Activated CD8-positive, alpha-beta memory T cell treated with anti-CD3 and anti-CD28 coated beads, Interleukin-2, amount 10 ng/mL, durations not matched to agents 7 days and 5 days (primary cell): ENCODE measurements around the gene TSPOAP1. TPM values are rescaled to one million over a fixed set of nuclear protein-coding genes. Genes with fewer than 3 reads are reported as not detected.

ENCODE experiments used
- ATAC-seq: fragments of 150-1000 bp; cut with Tn5 transposase; one replicate; pipeline ENCODE4 v1.10.0; 2021; ENCODE audit warnings: moderate library complexity
- CTCF ChIA-PET: fragments of 350-600 bp; sonication (Branson Sonifier 250); formaldehyde crosslinking; loops from one replicate; lab custom pipeline; 2021; ENCODE audit warnings: antibody characterized with exemption; lab: Charles Lee
- DNase-seq: peaks from one replicate; pipeline ENCODE4 v3.0.0-alpha.2; 2020
- H3K27ac Mint-ChIP-seq: one replicate; pipeline ENCODE4 v1.8.0; 2021; ENCODE audit warnings: mild to moderate bottlenecking, mixed read lengths
- H3K27me3 Mint-ChIP-seq: one replicate; pipeline ENCODE4 v1.8.0; 2021; ENCODE audit warnings: mixed read lengths
- H3K36me3 Mint-ChIP-seq: one replicate; pipeline ENCODE4 v1.8.0; 2021; ENCODE audit warnings: mild to moderate bottlenecking, mixed read lengths
- H3K4me1 Mint-ChIP-seq: one replicate; pipeline ENCODE4 v1.8.0; 2021; ENCODE audit warnings: mixed read lengths
- H3K4me3 Mint-ChIP-seq: one replicate; pipeline ENCODE4 v1.8.0; 2021; ENCODE audit warnings: mild to moderate bottlenecking, moderate library complexity, mixed read lengths
- H3K9me3 Mint-ChIP-seq: one replicate; pipeline ENCODE4 v1.8.0; 2022; ENCODE audit warnings: low read depth, mixed read lengths
- total RNA-seq, 2 experiments: library from RNA; stranded (reverse); gene quantifications; one replicate each; pipeline ENCODE4 v1.2.3, GENCODE V29; 2021

The TSPOAP1 gene
- 10 to 100 TPM; 25.6 to 66.3 TPM for total RNA-seq

- Mint-ChIP-seq H3K4me3 (peak within 1 kb of the TSS; percentile 83), H3K4me1 (peaks cover 35% of the 10 kb centered on the region), H3K27ac (peak within 1 kb of the TSS; percentile 99), H3K36me3 (peaks cover 42% of the 10 kb centered on the region), H3K9me3 (no peaks in the 10 kb centered on the region), H3K27me3 (peaks cover 3% of the 10 kb centered on the region)
- CTCF ChIA-PET: interaction anchor here (0.9 to 4.0 kb wide), 8 partner anchors 9 to 159 kb away, joined by 3 to 63 read pairs (median 18); partner anchors contain the start of genes HSF5, MKS1 and SUPT4H1
- DNase-seq (peak; percentile 94), ATAC-seq (peak; percentile 21)
These were observed at the start of gene TSPOAP1 for GRCh38 chr17:58328195-58329034. TSPOAP1 (minus strand) TSS chr17:58328795; CDS start chr17:58327920, 875 bp downstream.

- CTCF ChIA-PET: no interaction called here
- DNase-seq (no peak), ATAC-seq (no peak)
- no peak overlapping the region for H3K27ac Mint-ChIP-seq
- no peaks in the 10 kb centered on the region for H3K9me3 Mint-ChIP-seq
- H3K36me3 Mint-ChIP-seq: peaks cover 2% of the 10 kb centered on the region
- H3K4me1 Mint-ChIP-seq: peaks cover 25% of the 10 kb centered on the region
- H3K27me3 Mint-ChIP-seq: no peaks in the 10 kb centered on the region
- H3K4me3 Mint-ChIP-seq: no peak overlapping the region
These were observed 49.1 kb upstream of the TSPOAP1 start for GRCh38 chr17:58377661-58378060.

- Mint-ChIP-seq H3K36me3 (peaks cover 2% of the 10 kb centered on the region), H3K4me3 (no peak overlapping the region), H3K4me1 (peaks cover 23% of the 10 kb centered on the region), H3K9me3 (no peaks in the 10 kb centered on the region), H3K27ac (no peak overlapping the region), H3K27me3 (no peaks in the 10 kb centered on the region)
- DNase-seq (no peak), ATAC-seq (no peak)
- CTCF ChIA-PET: no interaction called here
These were observed 48.6 kb upstream of the TSPOAP1 start for GRCh38 chr17:58377093-58377601.

DNA sequence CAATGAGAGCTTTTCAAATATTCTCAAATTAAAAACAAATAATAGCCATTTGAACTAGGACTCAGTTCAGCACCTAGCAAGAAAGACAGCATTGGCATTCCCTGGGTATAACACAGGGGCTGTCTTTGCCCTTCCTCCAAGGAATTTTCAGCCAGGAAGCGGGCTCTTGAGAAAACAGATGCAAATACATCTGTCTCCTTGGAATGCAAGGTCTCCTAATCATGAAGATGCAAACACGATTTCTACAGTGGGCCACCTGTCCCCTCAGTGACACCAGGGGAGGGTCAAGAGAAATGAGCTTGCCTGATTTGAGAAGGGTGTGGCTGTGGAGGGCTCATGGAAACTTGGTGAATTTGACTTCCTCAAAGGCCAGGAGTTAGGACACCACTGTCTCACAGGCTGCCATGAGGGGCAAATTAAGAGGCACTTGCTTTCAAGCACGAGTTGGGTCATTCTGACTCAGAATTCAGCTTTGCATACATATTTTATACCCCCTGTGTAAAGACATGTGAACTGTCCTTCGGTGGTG is 47.9 kb upstream of the TSPOAP1 start:
- CTCF ChIA-PET: no interaction called here
- no peak for ATAC-seq

GRCh38 chr17:58375811-58376210 is 47.2 kb upstream of the TSPOAP1 start:
- H3K36me3 Mint-ChIP-seq: no peaks in the 10 kb centered on the region
- H3K4me3 Mint-ChIP-seq: no peak overlapping the region
- H3K27me3 Mint-ChIP-seq: no peaks in the 10 kb centered on the region
- H3K9me3 Mint-ChIP-seq: no peaks in the 10 kb centered on the region
- DNase-seq (no peak), ATAC-seq (no peak)
- CTCF ChIA-PET: no interaction called here
- no peak overlapping the region for H3K27ac Mint-ChIP-seq
- peaks cover 14% of the 10 kb centered on the region for H3K4me1 Mint-ChIP-seq

More for the DNA sequence above, 47.9 kb upstream of the TSPOAP1 start:
- Mint-ChIP-seq H3K27me3 (no peaks in the 10 kb centered on the region), H3K4me1 (peaks cover 18% of the 10 kb centered on the region), H3K4me3 (no peak overlapping the region), H3K36me3 (no peaks in the 10 kb centered on the region), H3K9me3 (no peaks in the 10 kb centered on the region), H3K27ac (no peak overlapping the region)
- no peak for DNase-seq

DNA sequence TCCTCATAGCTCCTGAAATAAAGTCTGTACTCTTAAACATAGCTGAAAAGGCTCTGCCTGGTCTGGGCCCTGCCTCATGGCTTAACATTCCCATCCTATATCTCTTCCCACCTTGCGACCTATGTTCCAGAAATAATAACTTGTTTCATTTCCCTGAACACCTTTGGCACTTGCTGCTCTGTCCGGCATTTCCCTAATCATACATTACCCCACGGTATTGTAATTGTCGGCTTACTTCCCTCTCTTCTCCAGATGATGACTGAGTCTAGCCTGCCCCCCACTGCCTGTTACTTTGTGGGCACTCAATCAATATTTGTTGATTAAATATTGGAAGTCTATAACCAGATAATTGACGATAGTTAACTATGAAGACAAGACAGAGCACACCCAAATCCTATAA is 46.7 kb upstream of the TSPOAP1 start:
- peaks cover 16% of the 10 kb centered on the region for H3K4me1 Mint-ChIP-seq
- DNase-seq: no peak
- no peak overlapping the region for H3K4me3 Mint-ChIP-seq
- no peaks in the 10 kb centered on the region for H3K9me3 Mint-ChIP-seq
- H3K27ac Mint-ChIP-seq: no peak overlapping the region
- no peak for ATAC-seq
- CTCF ChIA-PET: no interaction called here
- no peaks in the 10 kb centered on the region for H3K27me3 Mint-ChIP-seq
- no peaks in the 10 kb centered on the region for H3K36me3 Mint-ChIP-seq

DNA sequence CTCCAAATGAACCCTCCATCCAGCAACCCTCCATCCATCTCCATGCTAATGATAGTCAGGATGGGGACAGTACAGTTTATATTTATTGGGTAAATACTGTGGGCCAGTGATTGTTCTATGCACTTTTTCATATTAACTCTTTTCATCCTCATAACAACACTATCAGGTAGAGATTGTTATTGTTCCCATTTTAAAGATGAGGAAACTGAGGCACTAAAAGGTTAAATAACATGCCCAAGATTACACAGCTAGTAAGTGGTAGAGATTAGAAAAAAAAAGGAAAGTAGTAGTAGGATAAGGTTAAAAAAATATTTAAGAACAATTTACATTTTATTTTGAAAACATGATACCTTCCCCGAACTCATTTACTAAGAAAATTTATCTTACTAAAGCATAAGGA is 45.3 kb upstream of the TSPOAP1 start:
- CTCF ChIA-PET: no interaction called here
- no peak for ATAC-seq
- peaks cover 11% of the 10 kb centered on the region for H3K4me1 Mint-ChIP-seq
- no peak overlapping the region for H3K27ac Mint-ChIP-seq
- no peak for DNase-seq
- H3K9me3 Mint-ChIP-seq: no peaks in the 10 kb centered on the region
- no peaks in the 10 kb centered on the region for H3K27me3 Mint-ChIP-seq
- H3K4me3 Mint-ChIP-seq: no peak overlapping the region
- H3K36me3 Mint-ChIP-seq: no peaks in the 10 kb centered on the region

DNA sequence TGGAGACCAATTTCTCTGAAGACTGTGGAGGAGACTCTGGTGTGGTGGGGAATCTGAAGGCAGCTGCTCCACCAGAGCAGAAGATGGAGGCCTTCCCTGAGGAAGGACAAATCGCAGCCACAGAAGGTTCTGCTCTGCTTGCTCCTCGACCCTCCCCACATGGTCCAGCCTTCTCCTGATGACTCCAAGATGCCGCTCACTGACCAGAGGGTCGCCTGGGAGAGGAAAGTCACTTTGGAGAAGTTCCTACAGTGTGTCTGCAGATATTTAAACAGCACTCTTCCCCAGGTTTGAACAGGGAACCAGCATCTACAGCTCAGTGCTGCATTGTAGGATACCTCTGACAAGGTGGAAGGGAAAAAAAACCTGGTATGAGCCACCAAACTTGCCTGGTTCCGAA is 44.4 kb upstream of the TSPOAP1 start:
- Mint-ChIP-seq H3K4me1 (peaks cover 9% of the 10 kb centered on the region), H3K27ac (no peak overlapping the region), H3K9me3 (no peaks in the 10 kb centered on the region), H3K4me3 (no peak overlapping the region), H3K36me3 (no peaks in the 10 kb centered on the region), H3K27me3 (no peaks in the 10 kb centered on the region)
- ATAC-seq: no peak
- no peak for DNase-seq
- CTCF ChIA-PET: interaction anchor here (1.0 kb wide), 1 partner anchor 15 kb away, joined by 4 read pairs; no protein-coding TSS in a partner anchor

DNA sequence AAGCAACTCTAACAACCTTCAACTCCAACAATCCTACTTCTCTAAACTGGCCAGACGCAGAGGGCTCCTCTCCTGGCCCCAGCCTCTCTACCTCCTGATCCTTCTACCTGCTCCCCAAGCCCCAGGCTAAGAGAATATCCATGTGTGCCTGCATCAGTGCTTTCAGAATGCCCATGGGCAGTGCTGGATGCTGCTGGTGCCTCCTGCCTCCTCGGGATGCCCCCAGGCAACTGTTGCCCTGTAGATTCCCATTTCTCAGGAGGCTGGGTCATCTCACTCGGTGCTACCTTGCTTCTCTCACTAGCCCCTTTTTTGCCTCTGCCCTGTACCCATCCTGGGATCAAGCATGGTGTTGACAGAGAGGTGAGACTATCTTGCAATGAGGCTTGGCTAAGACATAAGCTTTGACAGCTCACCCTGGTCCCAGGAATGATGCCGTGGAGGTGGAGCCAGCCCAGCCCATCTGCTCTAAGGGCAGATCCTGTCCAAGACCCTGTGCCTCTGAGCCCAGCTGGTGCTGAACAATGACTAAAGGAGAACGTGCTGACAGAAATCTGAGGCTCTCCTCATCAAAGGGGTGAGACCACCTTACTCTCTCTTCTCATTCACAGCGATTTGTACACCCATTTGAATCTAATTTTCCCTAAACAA is 42.8 kb upstream of the TSPOAP1 start:
- ATAC-seq (no peak), DNase-seq (no peak)
- H3K27ac Mint-ChIP-seq: no peak overlapping the region
- H3K9me3 Mint-ChIP-seq: no peaks in the 10 kb centered on the region
- H3K27me3 Mint-ChIP-seq: no peaks in the 10 kb centered on the region
- no peak overlapping the region for H3K4me3 Mint-ChIP-seq
- H3K4me1 Mint-ChIP-seq: peaks cover 9% of the 10 kb centered on the region
- CTCF ChIA-PET: interaction anchor here (0.8 kb wide), 1 partner anchor 20 kb away, joined by 3 read pairs; no protein-coding TSS in a partner anchor
- no peaks in the 10 kb centered on the region for H3K36me3 Mint-ChIP-seq

DNA sequence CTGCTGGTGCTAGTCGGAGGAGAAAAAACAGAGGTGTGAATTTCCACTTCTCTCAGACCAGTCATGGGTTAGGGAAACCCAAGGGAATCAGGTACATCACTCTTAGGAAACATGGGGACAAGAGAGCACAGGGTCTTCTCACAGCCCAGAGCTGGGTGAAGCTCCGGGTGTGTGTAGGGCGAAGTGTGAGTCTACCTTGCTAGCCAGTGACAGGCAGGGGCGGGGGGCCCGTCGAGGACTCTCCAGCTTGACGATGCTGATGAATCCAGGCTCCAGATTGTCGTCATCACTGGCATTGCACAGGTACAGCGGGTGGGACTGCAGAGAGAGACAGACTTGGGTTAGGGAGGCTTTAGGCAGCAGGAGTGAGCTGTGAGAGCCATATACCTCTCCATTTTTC is 42.1 kb upstream of the TSPOAP1 start:
- Mint-ChIP-seq H3K4me3 (no peak overlapping the region), H3K27me3 (no peaks in the 10 kb centered on the region), H3K36me3 (no peaks in the 10 kb centered on the region), H3K27ac (no peak overlapping the region), H3K4me1 (peaks cover 9% of the 10 kb centered on the region), H3K9me3 (no peaks in the 10 kb centered on the region)
- DNase-seq (no peak), ATAC-seq (no peak)
- CTCF ChIA-PET: interaction anchor here (1.5 to 2.1 kb wide), 2 partner anchors 53 to 120 kb away, joined by 3 to 6 read pairs; no protein-coding TSS in a partner anchor

GRCh38 chr17:58370309-58370708 is 41.7 kb upstream of the TSPOAP1 start:
- H3K36me3 Mint-ChIP-seq: no peaks in the 10 kb centered on the region
- CTCF ChIA-PET: interaction anchor here (0.8 to 2.1 kb wide), 3 partner anchors 8 to 120 kb away, joined by 3 to 6 read pairs (median 3); no protein-coding TSS in a partner anchor
- peaks cover 9% of the 10 kb centered on the region for H3K4me1 Mint-ChIP-seq
- H3K27ac Mint-ChIP-seq: no peak overlapping the region
- H3K9me3 Mint-ChIP-seq: no peaks in the 10 kb centered on the region
- ATAC-seq (no peak), DNase-seq (no peak)
- no peak overlapping the region for H3K4me3 Mint-ChIP-seq
- H3K27me3 Mint-ChIP-seq: no peaks in the 10 kb centered on the region

DNA sequence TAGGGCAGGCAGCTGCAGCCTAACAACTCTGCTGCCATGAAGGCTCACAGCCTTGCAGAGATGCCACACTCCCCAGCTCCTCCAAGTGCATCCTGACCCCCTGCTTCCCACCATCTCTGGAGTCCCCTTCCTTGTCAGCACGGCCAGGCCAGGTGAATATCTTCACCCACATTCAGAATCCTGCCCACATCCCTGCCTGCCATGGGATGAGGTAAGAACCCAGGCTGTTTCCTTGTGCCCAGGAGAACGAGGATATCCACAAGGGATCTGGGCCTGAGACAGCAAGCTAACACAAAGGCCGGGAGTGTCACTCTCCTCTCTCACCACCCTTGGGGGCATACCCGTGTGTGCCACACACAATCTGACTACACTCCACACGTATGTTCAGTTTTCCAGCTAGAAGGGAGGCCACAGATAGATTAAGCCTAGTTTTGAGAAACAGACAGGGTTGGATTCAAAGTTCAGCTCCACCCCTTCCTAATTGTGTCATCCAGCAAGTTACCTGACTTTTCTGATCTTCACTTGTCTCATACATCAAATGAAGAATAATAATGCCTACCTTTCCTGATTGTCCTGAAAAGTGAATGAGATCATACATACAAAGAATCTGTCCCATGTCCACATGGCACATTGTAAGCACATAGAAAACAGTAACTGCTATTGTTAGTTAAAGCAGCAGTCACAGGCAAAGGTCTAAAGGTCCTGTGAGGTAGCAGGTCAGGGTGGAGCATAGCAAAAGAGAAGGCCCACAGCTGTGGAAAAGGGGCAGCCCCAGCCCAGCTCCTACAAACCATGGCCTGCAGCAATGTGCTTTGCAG is 40.8 kb upstream of the TSPOAP1 start:
- DNase-seq (no peak), ATAC-seq (no peak)
- H3K4me1 Mint-ChIP-seq: peaks cover 9% of the 10 kb centered on the region

More for the DNA sequence above, 40.8 kb upstream of the TSPOAP1 start:
- no peak overlapping the region for H3K27ac Mint-ChIP-seq
- CTCF ChIA-PET: interaction anchor here (0.7 to 2.1 kb wide), 5 partner anchors 9 to 119 kb away, joined by 3 to 6 read pairs (median 3); no protein-coding TSS in a partner anchor
- no peak overlapping the region for H3K4me3 Mint-ChIP-seq
- H3K9me3 Mint-ChIP-seq: no peaks in the 10 kb centered on the region
- H3K27me3 Mint-ChIP-seq: no peaks in the 10 kb centered on the region
- H3K36me3 Mint-ChIP-seq: no peaks in the 10 kb centered on the region
